Mesenchymal stem cell (in vitro differentiated cells and primary cell): ENCODE results near the gene PRX.
A peak's percentile ranks its signal among the peaks of the same experiment; 100 is the strongest.

Experiments used
- DNase-seq: peaks from one replicate; pipeline ENCODE4 v3.0.0-alpha.2; 2013
- H2AFZ ChIP-seq: one replicate; pipeline ENCODE4 v1.6.1; 2013; ENCODE audit warnings: low read depth, mild to moderate bottlenecking, control low read depth, inconsistent platforms, low read length, moderate library complexity
- H2AK5ac ChIP-seq: 2 replicates; pipeline ENCODE4 v1.6.1; 2013; ENCODE audit warnings: low read length, moderate library complexity, mild to moderate bottlenecking, inconsistent platforms; ENCODE audit not compliant: severe bottlenecking
- H2BK120ac ChIP-seq: one replicate; pipeline ENCODE4 v1.6.1; 2013; ENCODE audit warnings: low read depth, mild to moderate bottlenecking, inconsistent platforms, low read length, moderate library complexity
- H2BK12ac ChIP-seq, 2 experiments: one replicate each; pipeline ENCODE4 v1.6.1; 2013; ENCODE audit warnings: inconsistent platforms in 2 of 2, low read length in 2 of 2, mild to moderate bottlenecking in 2 of 2, moderate library complexity in 2 of 2, control low read depth in 1 of 2
- H2BK15ac ChIP-seq: one replicate; pipeline ENCODE4 v1.6.1; 2013; ENCODE audit warnings: mild to moderate bottlenecking, low read depth, inconsistent platforms; ENCODE audit not compliant: poor library complexity, severe bottlenecking
- H2BK5ac ChIP-seq: 2 replicates; pipeline ENCODE4 v1.6.1; 2013; ENCODE audit warnings: low read depth, mild to moderate bottlenecking, low read length, control low read depth, inconsistent platforms; ENCODE audit not compliant: poor library complexity, severe bottlenecking
- H3K14ac ChIP-seq, 2 experiments: one replicate each; pipeline ENCODE4 v1.6.1; 2013; ENCODE audit warnings: inconsistent platforms in 2 of 2, low read length in 2 of 2, control low read depth in 1 of 2, mild to moderate bottlenecking in 1 of 2, moderate library complexity in 1 of 2
- H3K18ac ChIP-seq, 2 experiments: one replicate each; pipeline ENCODE4 v1.6.1; 2013; ENCODE audit warnings: inconsistent platforms in 2 of 2, low read length in 2 of 2, control low read depth in 1 of 2, low read depth in 1 of 2, mild to moderate bottlenecking in 1 of 2
- H3K23ac ChIP-seq, 2 experiments: one replicate each; pipeline ENCODE4 v1.6.1; 2013; ENCODE audit warnings: inconsistent platforms in 2 of 2, low read length in 2 of 2, mild to moderate bottlenecking in 2 of 2, moderate library complexity in 2 of 2, control low read depth in 1 of 2
- H3K27ac ChIP-seq: 2 replicates; pipeline ENCODE4 v1.5.1; 2013; ENCODE audit warnings: mild to moderate bottlenecking, moderate library complexity, low read length, control low read depth, inconsistent platforms; ENCODE audit not compliant: poor library complexity, severe bottlenecking
- H3K27me3 ChIP-seq, 2 experiments: 2 replicates each; pipeline versions ENCODE4 v1.6.1 to v1.7.0; 2013; ENCODE audit warnings: low read length in 2 of 2, mild to moderate bottlenecking in 2 of 2, moderate library complexity in 2 of 2, control low read depth in 1 of 2, inconsistent platforms in 1 of 2; ENCODE audit not compliant: control insufficient read depth in 1 of 2, insufficient read depth in 1 of 2
- H3K36me3 ChIP-seq, 2 experiments: 2 replicates each; pipeline versions ENCODE4 v1.6.1 to v1.7.0; 2013; ENCODE audit warnings: low read length in 2 of 2, control low read depth in 1 of 2, inconsistent platforms in 1 of 2, low read depth in 1 of 2, mild to moderate bottlenecking in 1 of 2; ENCODE audit not compliant: insufficient read depth in 2 of 2, control insufficient read depth in 1 of 2
- H3K4ac ChIP-seq, 2 experiments: one replicate each; pipeline ENCODE4 v1.6.1; 2013; ENCODE audit warnings: inconsistent platforms in 2 of 2, low read length in 2 of 2, mild to moderate bottlenecking in 2 of 2, moderate library complexity in 2 of 2, control low read depth in 1 of 2, low read depth in 1 of 2
- H3K4me1 ChIP-seq: 2 replicates; pipeline ENCODE4 v1.6.1; 2013; ENCODE audit warnings: low read depth, low read length, control low read depth; ENCODE audit not compliant: control insufficient read depth, insufficient read depth
- H3K4me2 ChIP-seq: 2 replicates; pipeline ENCODE4 v1.6.1; 2013; ENCODE audit warnings: low read length, mild to moderate bottlenecking, inconsistent platforms; ENCODE audit not compliant: poor library complexity, severe bottlenecking
- H3K4me3 ChIP-seq, 2 experiments: 2 replicates each; pipeline versions ENCODE4 v1.5.1 to v1.7.0; 2013; ENCODE audit warnings: low read length in 2 of 2, mild to moderate bottlenecking in 2 of 2, control low read depth in 1 of 2, low read depth in 1 of 2; ENCODE audit not compliant: insufficient read depth in 1 of 2
- H3K79me1 ChIP-seq: replicated peaks from 2 replicates; pipeline ENCODE4 v1.6.1; 2013; ENCODE audit warnings: mild to moderate bottlenecking, control low read depth, low read length, inconsistent platforms; ENCODE audit not compliant: poor library complexity, severe bottlenecking
- H3K9ac ChIP-seq: 2 replicates; pipeline ENCODE4 v1.7.0; 2013; ENCODE audit warnings: mild to moderate bottlenecking, low read length, moderate library complexity
- H3K9me3 ChIP-seq: 2 replicates; pipeline ENCODE4 v1.7.0; 2013; ENCODE audit warnings: mild to moderate bottlenecking, low read length; ENCODE audit not compliant: control insufficient read depth
- H4K8ac ChIP-seq: one replicate; pipeline ENCODE4 v1.6.1; 2013; ENCODE audit warnings: inconsistent platforms, mild to moderate bottlenecking, low read length, moderate library complexity
- H4K91ac ChIP-seq: one replicate; pipeline ENCODE4 v1.6.1; 2013; ENCODE audit warnings: mild to moderate bottlenecking, low read length, inconsistent platforms
- WGBS: methylation state at CpG from one replicate; pipeline ENCODE4 v1.1.7; 2013; ENCODE audit warnings: mixed read lengths; 5-methylcytosine and 5-hydroxymethylcytosine counted together

The PRX gene

DNA sequence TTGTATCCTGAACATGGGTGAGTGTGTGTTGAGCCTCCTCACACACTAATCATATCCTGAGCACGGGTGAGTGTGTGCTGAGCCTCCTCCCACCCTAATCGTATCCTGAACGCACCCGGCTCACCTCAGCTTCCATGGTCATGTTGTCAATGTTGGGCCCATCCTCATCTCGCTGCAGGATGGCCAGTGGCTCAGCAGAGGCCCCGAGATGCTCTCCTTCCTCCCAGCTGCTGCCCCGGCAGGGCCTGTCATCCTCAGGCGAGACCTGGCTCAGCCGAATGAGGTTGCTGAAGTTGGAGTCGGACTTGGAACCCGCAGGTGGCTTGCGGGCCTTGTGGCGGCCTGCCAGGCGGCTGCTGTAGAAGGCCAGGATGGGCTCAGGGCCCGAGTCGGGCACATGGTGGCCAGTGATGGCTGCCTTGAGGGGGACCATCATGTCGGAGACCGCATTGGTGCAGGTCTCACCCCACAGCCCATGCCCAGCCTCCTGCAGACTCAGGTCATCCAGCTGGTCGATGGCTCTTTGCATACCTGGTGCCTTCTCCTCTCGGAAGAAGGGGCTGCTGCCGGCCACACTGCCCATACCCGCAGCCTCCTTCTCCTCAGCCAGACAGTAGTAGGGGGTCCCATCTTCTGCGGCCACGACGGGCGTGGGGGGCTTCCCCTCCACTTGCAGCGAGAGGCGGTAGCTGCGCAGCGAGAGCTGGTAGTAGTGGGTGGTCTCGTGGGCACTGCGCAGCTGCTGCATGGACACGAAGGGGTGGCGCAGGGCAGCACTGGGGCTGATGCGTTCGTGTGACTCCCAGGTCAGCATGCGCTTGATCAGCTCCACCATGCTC, 32.8 kb downstream of the PRX start:
- Histone ChIP-seq H2AK5ac (no peak overlapping the region), H4K91ac (peak overlapping the region; percentile 70), H2BK120ac (no peak overlapping the region), H3K4ac (no peak overlapping the region), H3K27me3 (peaks cover 0 to 5% of the 10 kb centered on the region in 2 experiments), H3K18ac (no peak overlapping the region), H3K23ac (no peak overlapping the region), H3K4me2 (no peak overlapping the region), H2AFZ (no peak overlapping the region), H4K8ac (peak overlapping the region; percentile 46), H3K4me1 (peaks cover 5% of the 10 kb centered on the region), H3K27ac (no peak overlapping the region), H3K9ac (no peak overlapping the region), H3K9me3 (no peaks in the 10 kb centered on the region), H2BK12ac (no peak overlapping the region), H3K79me1 (peaks cover 4% of the 10 kb centered on the region), H3K4me3 (peak overlapping the region in 1 of 2 experiments; percentile 15), H3K14ac (no peak overlapping the region), H3K36me3 (peaks cover 34 to 57% of the 10 kb centered on the region in 2 experiments), H2BK5ac (no peak overlapping the region), H2BK15ac (no peak overlapping the region)
- WGBS: 93% methylated on average over 37 of the region's 37 CpGs
- no peak for DNase-seq

DNA sequence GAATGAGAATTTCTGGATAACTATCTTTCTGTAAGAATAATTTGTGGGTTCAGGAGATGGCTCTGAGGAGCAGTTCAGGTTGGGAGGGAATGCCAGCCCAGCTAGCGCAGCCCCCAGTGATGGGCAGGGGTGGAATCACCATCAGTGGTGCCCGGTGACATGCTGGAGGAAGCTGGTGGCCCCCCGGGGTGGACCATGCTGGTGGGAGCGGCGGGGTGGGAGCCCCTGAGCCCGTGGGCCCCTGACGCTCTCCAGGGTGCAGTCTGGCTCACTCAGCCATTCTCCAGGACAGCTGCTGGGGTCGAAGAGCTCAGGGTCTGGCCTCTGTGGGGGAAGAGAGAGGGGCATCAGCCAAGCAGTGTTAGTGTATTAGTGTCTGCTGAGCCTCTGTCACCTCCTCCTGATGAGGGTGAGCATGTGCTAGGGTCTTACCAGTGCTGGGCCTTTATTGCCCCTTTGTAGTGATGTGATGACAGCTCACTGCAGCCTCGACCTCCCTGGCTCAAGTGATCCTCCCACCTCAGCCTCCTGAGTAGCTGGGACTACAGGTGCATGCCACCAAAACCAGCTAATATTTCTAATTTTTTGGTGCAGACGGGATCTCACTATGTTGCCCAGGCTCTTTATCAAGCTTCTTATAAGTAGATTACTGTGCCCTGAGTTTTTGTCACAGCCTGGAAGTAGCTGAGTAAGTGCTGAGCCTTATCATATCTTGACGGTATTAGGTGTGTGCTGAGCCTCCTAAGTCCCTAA, 33.6 kb downstream of the PRX start:
- Histone ChIP-seq H2AK5ac (no peak overlapping the region), H4K8ac (no peak overlapping the region), H3K23ac (no peak overlapping the region), H3K79me1 (peaks cover 4% of the 10 kb centered on the region), H3K18ac (no peak overlapping the region), H3K27ac (no peak overlapping the region), H2BK15ac (peak overlapping the region; percentile 33), H3K9me3 (no peaks in the 10 kb centered on the region), H4K91ac (no peak overlapping the region), H3K4me1 (peaks cover 5% of the 10 kb centered on the region), H2BK120ac (no peak overlapping the region), H3K4ac (no peak overlapping the region), H3K9ac (no peak overlapping the region), H3K36me3 (peaks cover 39 to 62% of the 10 kb centered on the region in 2 experiments), H2BK12ac (peak overlapping the region in 1 of 2 experiments; percentile 11), H3K4me3 (no peak overlapping the region), H2AFZ (no peak overlapping the region), H2BK5ac (no peak overlapping the region), H3K14ac (no peak overlapping the region), H3K27me3 (peaks cover 0 to under 1% of the 10 kb centered on the region in 2 experiments), H3K4me2 (no peak overlapping the region)
- 92% methylated on average over 9 of the region's 11 CpGs for WGBS
- no peak for DNase-seq

DNA sequence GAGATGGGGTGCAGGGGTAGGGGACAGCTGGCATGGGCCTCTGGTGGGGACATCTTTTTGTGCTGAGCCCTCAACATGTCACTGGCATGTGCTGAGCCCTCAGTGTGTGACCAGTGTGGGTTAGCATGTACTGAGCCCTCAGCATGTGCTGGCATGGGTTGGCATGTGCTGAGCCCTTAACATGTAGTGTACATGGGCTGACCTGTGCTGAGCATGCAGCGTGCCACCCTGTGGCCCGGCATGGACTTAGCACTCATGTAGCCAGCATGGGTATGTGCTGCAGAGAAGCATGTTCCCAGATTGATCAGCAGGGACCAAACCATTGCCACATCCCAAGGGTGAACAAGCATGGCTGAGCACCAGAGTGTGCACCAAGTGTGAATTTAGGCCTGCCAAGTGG, 34.7 kb downstream of the PRX start:
- 91% methylated on average over 2 of the region's 2 CpGs for WGBS

DNA sequence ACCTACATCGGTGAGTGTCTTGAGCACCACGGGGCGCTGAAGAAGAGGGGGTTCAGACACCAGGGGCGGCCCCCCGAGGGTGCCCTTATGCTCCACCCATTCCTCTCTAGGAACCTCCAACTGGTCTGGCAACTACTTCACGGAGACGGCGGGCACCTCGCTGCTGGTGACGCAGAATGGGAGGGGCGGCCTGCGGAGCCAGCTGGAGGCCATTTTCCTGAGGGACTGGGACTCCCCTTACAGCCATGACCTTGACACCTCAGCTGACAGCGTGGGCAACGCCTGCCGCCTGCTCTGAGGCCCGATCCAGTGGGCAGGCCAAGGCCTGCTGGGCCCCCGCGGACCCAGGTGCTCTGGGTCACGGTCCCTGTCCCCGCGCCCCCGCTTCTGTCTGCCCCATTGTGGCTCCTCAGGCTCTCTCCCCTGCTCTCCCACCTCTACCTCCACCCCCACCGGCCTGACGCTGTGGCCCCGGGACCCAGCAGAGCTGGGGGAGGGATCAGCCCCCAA, 35.2 kb downstream of the PRX start:
- H3K36me3 ChIP-seq: peaks cover 49 to 79% of the 10 kb centered on the region in 2 experiments
- H2BK120ac ChIP-seq: no peak overlapping the region
- H3K4ac ChIP-seq: no peak overlapping the region
- H2AK5ac ChIP-seq: no peak overlapping the region
- no peak overlapping the region for H3K18ac ChIP-seq
- H3K4me3 ChIP-seq: no peak overlapping the region
- no peak overlapping the region for H3K23ac ChIP-seq
- no peak overlapping the region for H4K8ac ChIP-seq
- no peak overlapping the region for H2BK15ac ChIP-seq
- H3K27me3 ChIP-seq: no peaks in the 10 kb centered on the region
- H3K4me1 ChIP-seq: peaks cover 2% of the 10 kb centered on the region
- no peak overlapping the region for H2BK5ac ChIP-seq
- DNase-seq: no peak
- H3K14ac ChIP-seq: no peak overlapping the region
- H3K4me2 ChIP-seq: no peak overlapping the region
- no peak overlapping the region for H3K27ac ChIP-seq
- H2BK12ac ChIP-seq: no peak overlapping the region
- no peak overlapping the region for H3K9ac ChIP-seq
- no peaks in the 10 kb centered on the region for H3K9me3 ChIP-seq
- 94% methylated on average over 25 of the region's 25 CpGs for WGBS
- no peak overlapping the region for H2AFZ ChIP-seq
- H4K91ac ChIP-seq: no peak overlapping the region
- H3K79me1 ChIP-seq: peaks cover 12% of the 10 kb centered on the region

More for the DNA sequence above, 34.7 kb downstream of the PRX start:
- DNase-seq: no peak
- no peak overlapping the region for H2AK5ac ChIP-seq
- H3K27ac ChIP-seq: no peak overlapping the region
- no peak overlapping the region for H2AFZ ChIP-seq
- no peak overlapping the region for H2BK120ac ChIP-seq
- peaks cover 8% of the 10 kb centered on the region for H3K79me1 ChIP-seq
- no peak overlapping the region for H2BK12ac ChIP-seq
- H2BK15ac ChIP-seq: no peak overlapping the region
- no peak overlapping the region for H3K4ac ChIP-seq
- no peak overlapping the region for H4K91ac ChIP-seq
- peaks cover 2% of the 10 kb centered on the region for H3K4me1 ChIP-seq
- H3K23ac ChIP-seq: no peak overlapping the region
- no peak overlapping the region for H3K4me3 ChIP-seq
- peaks cover 46 to 73% of the 10 kb centered on the region in 2 experiments for H3K36me3 ChIP-seq
- H4K8ac ChIP-seq: no peak overlapping the region
- H3K4me2 ChIP-seq: no peak overlapping the region
- no peak overlapping the region for H3K9ac ChIP-seq
- H3K27me3 ChIP-seq: no peaks in the 10 kb centered on the region
- no peak overlapping the region for H3K14ac ChIP-seq
- no peak overlapping the region for H2BK5ac ChIP-seq
- no peak overlapping the region for H3K18ac ChIP-seq
- no peaks in the 10 kb centered on the region for H3K9me3 ChIP-seq
